Neural cell (in vitro differentiated cells): ENCODE measurements around the gene FILIP1.

Experiments
- EZH2 ChIP-seq: fragments of 200-600, 300-800 bp; shearing (Covaris generic), sonication (generic); IDR thresholded peaks from 2 replicates; pipeline ENCODE4 v1.6.1; 2014; ENCODE audit warnings: antibody characterized with exemption, low read length, borderline replicate concordance, mild to moderate bottlenecking; ENCODE audit not compliant: insufficient read depth, poor library complexity, severe bottlenecking
- TF ChIP-seq, protein P1 (sequence below): fragments of 450-650 bp; IDR thresholded peaks from 2 replicates; pipeline ENCODE4 v1.5.1; 2014; ENCODE audit warnings: antibody characterized with exemption, mild to moderate bottlenecking, moderate library complexity; ENCODE audit not compliant: poor library complexity, severe bottlenecking

DNA sequence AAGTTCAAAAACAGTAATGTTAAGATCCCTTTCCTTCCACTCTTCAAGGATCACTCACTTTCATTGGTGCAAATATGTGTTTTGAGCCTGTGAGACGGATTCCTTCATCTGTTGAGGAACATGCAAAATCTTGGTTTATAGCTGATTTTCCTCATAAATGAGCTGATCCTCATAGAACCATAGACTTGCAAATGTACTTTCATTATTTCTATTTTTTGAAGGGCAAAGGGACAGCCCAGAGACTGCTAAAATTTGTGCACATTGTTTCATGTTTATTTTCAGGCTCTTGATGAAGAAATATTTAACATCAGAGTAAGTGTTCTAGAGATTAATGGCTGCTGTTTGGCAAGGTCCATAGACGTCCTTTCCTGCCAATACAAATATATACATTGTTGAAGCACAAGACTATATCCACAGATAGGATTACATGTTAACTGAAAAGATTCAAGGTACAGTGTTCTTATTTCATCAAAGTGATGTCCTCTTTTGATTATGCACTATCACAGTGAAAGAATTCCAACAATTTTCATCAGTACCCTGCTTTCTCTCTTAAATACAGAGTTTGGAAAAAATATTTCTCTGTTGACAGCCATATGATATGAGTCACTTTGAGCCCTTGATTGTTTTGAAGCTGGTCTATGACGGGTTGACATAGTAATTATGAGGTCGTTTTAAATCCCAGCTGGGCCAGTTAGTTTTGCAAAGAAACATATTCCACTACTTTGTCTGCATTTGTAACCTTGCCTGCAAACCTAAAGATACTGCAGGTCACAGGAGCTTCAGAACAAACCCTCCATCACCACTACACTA is 95.7 kb downstream of the FILIP1 start:
- TF ChIP-seq, protein P1, sequence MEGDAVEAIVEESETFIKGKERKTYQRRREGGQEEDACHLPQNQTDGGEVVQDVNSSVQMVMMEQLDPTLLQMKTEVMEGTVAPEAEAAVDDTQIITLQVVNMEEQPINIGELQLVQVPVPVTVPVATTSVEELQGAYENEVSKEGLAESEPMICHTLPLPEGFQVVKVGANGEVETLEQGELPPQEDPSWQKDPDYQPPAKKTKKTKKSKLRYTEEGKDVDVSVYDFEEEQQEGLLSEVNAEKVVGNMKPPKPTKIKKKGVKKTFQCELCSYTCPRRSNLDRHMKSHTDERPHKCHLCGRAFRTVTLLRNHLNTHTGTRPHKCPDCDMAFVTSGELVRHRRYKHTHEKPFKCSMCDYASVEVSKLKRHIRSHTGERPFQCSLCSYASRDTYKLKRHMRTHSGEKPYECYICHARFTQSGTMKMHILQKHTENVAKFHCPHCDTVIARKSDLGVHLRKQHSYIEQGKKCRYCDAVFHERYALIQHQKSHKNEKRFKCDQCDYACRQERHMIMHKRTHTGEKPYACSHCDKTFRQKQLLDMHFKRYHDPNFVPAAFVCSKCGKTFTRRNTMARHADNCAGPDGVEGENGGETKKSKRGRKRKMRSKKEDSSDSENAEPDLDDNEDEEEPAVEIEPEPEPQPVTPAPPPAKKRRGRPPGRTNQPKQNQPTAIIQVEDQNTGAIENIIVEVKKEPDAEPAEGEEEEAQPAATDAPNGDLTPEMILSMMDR: no peak
- no peak for TF ChIP-seq EZH2
